GM12878 (cell line): ENCODE data around the gene PUDP. TPM values are rescaled to one million over a fixed set of nuclear protein-coding genes. Genes with fewer than 3 reads are reported as not detected.

Source experiments
- ATAC-seq: fragments of 200-7000 bp; cut with Tn5 transposase; 3 replicates; pipeline ENCODE4 v1.9.1; 2020; ENCODE audit warnings: mild to moderate bottlenecking, moderate library complexity
- BruUV-seq: library from RNA; stranded (reverse); fragments of 400-500 nt; replicated peaks from 2 replicates; lab custom pipeline; 2021; lab: Mats Ljungman, UMichigan
- CTCF ChIA-PET: fragments of 300-600 bp; sonication (Branson Sonifier 250); formaldehyde crosslinking; extraction: SDS; loops from one replicate; lab custom pipeline; 2021; ENCODE audit warnings: inconsistent platforms; lab: Yijun Ruan, JAX
- POLR2A ChIA-PET: fragments of 350-600 bp; formaldehyde crosslinking; extraction: SDS; loops from one replicate; lab custom pipeline; 2021; ENCODE audit warnings: inconsistent platforms; lab: Charles Lee
- RAD21 ChIA-PET: fragments of 300-600 bp; sonication (Branson Sonifier 250); formaldehyde crosslinking; loops from one replicate; lab custom pipeline; 2023; ENCODE audit warnings: antibody characterized with exemption; ENCODE audit not compliant: unreplicated experiment; lab: Charles Lee
- SMC1A ChIA-PET: fragments of 300-600 bp; sonication (Branson Sonifier 250); formaldehyde crosslinking; loops from one replicate; lab custom pipeline; 2023; ENCODE audit not compliant: unreplicated experiment, uncharacterized antibody; lab: Charles Lee
- DNase-seq: peaks from one replicate; pipeline ENCODE4 v3.0.0-alpha.2; 2011; ENCODE audit warnings: low read depth, low spot score
- FAIRE-seq: peaks from 3 replicates; lab custom pipeline; 2011; peaks lifted over from hg19 to GRCh38; lab: Jason Lieb, UNC
- H2AFZ ChIP-seq: 2 replicates; pipeline ENCODE4 v1.6.0; 2011; ENCODE audit warnings: low read depth, low read length, control low read depth; ENCODE audit not compliant: control insufficient read depth
- H3K27ac ChIP-seq: 2 replicates; pipeline ENCODE4 v1.5.1; 2011; ENCODE audit warnings: control low read depth; ENCODE audit not compliant: control insufficient read depth, insufficient read depth
- H3K27me3 ChIP-seq, 2 experiments: replicated peaks in 1 of 2; 2 replicates each; pipeline versions ENCODE4 v1.6.0 to v1.6.1; 2011; ENCODE audit warnings: low read length in 1 of 2; ENCODE audit not compliant: control insufficient read depth in 2 of 2, insufficient read depth in 2 of 2
- H3K36me3 ChIP-seq, 2 experiments: 2 replicates each; pipeline ENCODE4 v1.5.1; 2011; ENCODE audit warnings: low read length in 1 of 2; ENCODE audit not compliant: control insufficient read depth in 2 of 2, insufficient read depth in 2 of 2
- H3K4me1 ChIP-seq: 2 replicates; pipeline ENCODE4 v1.6.1; 2011; ENCODE audit warnings: mild to moderate bottlenecking, low read length, moderate library complexity, mixed read lengths; ENCODE audit not compliant: control insufficient read depth, insufficient read depth
- H3K4me2 ChIP-seq: 2 replicates; pipeline ENCODE4 v1.6.0; 2011; ENCODE audit warnings: control low read depth; ENCODE audit not compliant: control insufficient read depth, insufficient read depth
- H3K4me3 ChIP-seq: fragments of 200-600 bp; sonication (generic); 2 replicates; pipeline ENCODE4 v1.5.1; 2016
- H3K79me2 ChIP-seq: 2 replicates; pipeline ENCODE4 v1.6.0; 2011; ENCODE audit warnings: low read length; ENCODE audit not compliant: control insufficient read depth, insufficient read depth
- H3K9ac ChIP-seq: 2 replicates; pipeline ENCODE4 v1.8.0; 2011; ENCODE audit warnings: low read length, control low read depth, mixed read lengths; ENCODE audit not compliant: control insufficient read depth, insufficient read depth
- H3K9me3 ChIP-seq: replicated peaks from 3 replicates; pipeline ENCODE4 v1.5.1; 2011; ENCODE audit warnings: mild to moderate bottlenecking, low read length; ENCODE audit not compliant: control insufficient read depth, insufficient read depth
- H4K20me1 ChIP-seq: 2 replicates; pipeline ENCODE4 v1.6.0; 2011; ENCODE audit not compliant: control insufficient read depth, insufficient read depth
- CEBPB ChIP-seq, 2 experiments: fragments of 150-350 bp in 1 of 2; IDR thresholded peaks; 2 replicates each; pipeline ENCODE4 v1.6.1; 2012 to 2014; ENCODE audit warnings: low read depth in 2 of 2, low read length in 2 of 2, borderline replicate concordance in 1 of 2, inconsistent platforms in 1 of 2
- JUND ChIP-seq: IDR thresholded peaks from 2 replicates; pipeline ENCODE4 v1.6.1; 2012; ENCODE audit warnings: low read depth, mild to moderate bottlenecking, low read length, improper control_type of control experiment, moderate library complexity
- NFYB ChIP-seq: IDR thresholded peaks from 2 replicates; pipeline ENCODE4 v1.6.1; 2011; ENCODE audit warnings: low read depth, mild to moderate bottlenecking, low read length, improper control_type of control experiment, moderate library complexity; ENCODE audit not compliant: insufficient read depth
- POLR2A ChIP-seq: IDR thresholded peaks from 2 replicates; pipeline ENCODE4 v1.6.1; 2011; ENCODE audit warnings: low read depth, mild to moderate bottlenecking, low read length
- RCOR1 ChIP-seq: conservative IDR thresholded peaks from 2 replicates; pipeline ENCODE4 v1.6.1; 2012; ENCODE audit warnings: low read depth, low read length, improper control_type of control experiment
- SMAD1 ChIP-seq: fragments of 450-650 bp; IDR thresholded peaks from 2 replicates; pipeline ENCODE4 v1.6.1; 2018; ENCODE audit warnings: mild to moderate bottlenecking, low read depth; ENCODE audit not compliant: partially characterized antibody
- SPI1 ChIP-seq: IDR thresholded peaks from 2 replicates; pipeline ENCODE4 v1.6.1; 2011; ENCODE audit warnings: low read depth, mild to moderate bottlenecking, low read length, moderate library complexity, borderline replicate concordance; ENCODE audit not compliant: insufficient read depth
- SREBF2 ChIP-seq: IDR thresholded peaks from 2 replicates; pipeline ENCODE4 v1.6.1; 2012; ENCODE audit warnings: mild to moderate bottlenecking, low read length
- WGBS: methylation state at CpG from one replicate; pipeline ENCODE4 v1.1.6; 2016; ENCODE audit warnings: low lambda C conversion rate; ENCODE audit not compliant: insufficient replicate concordance, insufficient coverage; ENCODE audit errors: missing lambda C conversion rate; 5-methylcytosine and 5-hydroxymethylcytosine counted together
- in situ Hi-C: fragments of 300-500 bp; cut with MboI; formaldehyde crosslinking; loops from 9 replicates; pipeline ENCODE4 v1.14.3; 2018; ENCODE audit warnings: mixed read lengths
- intact Hi-C: fragments of 100-400 bp; cut with micrococcal nuclease; formaldehyde crosslinking; loops from one replicate; pipeline ENCODE4 v1.14.2; 2022; ENCODE audit not compliant: unreplicated experiment
- polyA plus RNA-seq, 11 experiments: library from polyadenylated mRNA; depleted of rRNA in 4 of 11; unstranded in 6 of 11; stranded (reverse) in 5 of 11; fragments of >200 nt; fragmentation: Nextera tagmentation in 4 of 11; fragmentation: Illumina TruSeq in 1 of 11; extraction: Ambion mirVana in 4 of 11; extraction: Trizol in 1 of 11; gene quantifications; 1 replicate in 1 of 11; 2 replicates in 10 of 11; pipeline versions ENCODE4 v1.2.1 to v1.2.3, GENCODE V29; 2011 to 2016; ENCODE audit warnings: inconsistent platforms in 2 of 11, missing spikeins in 2 of 11, low read depth in 1 of 11
- total RNA-seq, 4 experiments: library from RNA; depleted of rRNA in 3 of 4; stranded (reverse); fragments of >200 nt in 3 of 4; fragmentation: Illumina TruSeq in 1 of 4; extraction: Trizol in 1 of 4; gene quantifications; 2 replicates each; pipeline versions ENCODE4 v1.2.1 to v1.2.3, GENCODE V29; 2013 to 2021

PUDP gene
- total and polyA plus RNA-seq, 10 of the 15 experiments (the other 5 are each of a cell fraction or from before 2014, with no cell fraction given): 30.8 to 83.5 (median 61.7) TPM

GRCh38 chrX:7139202-7140081 lies 8.5 kb downstream of the PUDP start:
- BruUV-seq: no TSS peak
- H3K4me1 ChIP-seq: peaks cover 3% of the 10 kb centered on the region
- POLR2A ChIA-PET: interaction anchor here (0.8 to 0.9 kb wide), 2 partner anchors 7 to 30 kb away, joined by 3 read pairs; no protein-coding TSS in a partner anchor
- no peak overlapping the region for H2AFZ ChIP-seq
- H3K27me3 ChIP-seq: no peaks in the 10 kb centered on the region
- no peak overlapping the region for H3K27ac ChIP-seq
- intact Hi-C loops: no loop called here
- WGBS: 99% methylated on average over 9 of the region's 9 CpGs
- no peak for FAIRE-seq
- no peak for ATAC-seq
- no peak overlapping the region for H3K4me2 ChIP-seq
- in situ Hi-C loops: no loop called here
- peaks cover 24% of the 10 kb centered on the region for H3K79me2 ChIP-seq
- no peak overlapping the region for H3K4me3 ChIP-seq
- H3K9me3 ChIP-seq: no peaks in the 10 kb centered on the region
- H4K20me1 ChIP-seq: no peaks in the 10 kb centered on the region
- H3K9ac ChIP-seq: no peak overlapping the region
- DNase-seq: no peak
- TF ChIP-seq POLR2A (no peak), CEBPB (IDR thresholded peaks at IDR 0.05; ENCODE audit: borderline replicate concordance in 1 of 2, low read depth in 2 of 2, low read length in 2 of 2) (no peak), JUND (no peak), NFYB (no peak), RCOR1 (no peak), SMAD1 (no peak), SPI1 (no peak), SREBF2 (no peak)
- CTCF ChIA-PET: interaction anchor here (1.4 kb wide), 1 partner anchor 8 kb away, joined by 4 read pairs; no protein-coding TSS in a partner anchor
- SMC1A ChIA-PET: interaction anchor here (1.1 to 3.1 kb wide), 3 partner anchors 11 to 124 kb away, joined by 3 to 9 read pairs (median 3); no protein-coding TSS in a partner anchor
- peaks cover 0 to 4% of the 10 kb centered on the region in 2 experiments; a peak in 1 of 4 replicates for H3K36me3 ChIP-seq
- RAD21 ChIA-PET: interaction anchor here (2.1 kb wide), 1 partner anchor 786 kb away, joined by 5 read pairs; no protein-coding TSS in a partner anchor
